Nephron progenitor cell (in vitro differentiated cells): ENCODE results near the gene CEP41.

ENCODE experiments used
- DNase-seq: peaks from one replicate; pipeline ENCODE4 v3.0.0; 2021
- H3K27ac Mint-ChIP-seq: 2 replicates; pipeline ENCODE4 v1.8.0; 2021; ENCODE audit warnings: mild to moderate bottlenecking, moderate library complexity, mixed read lengths
- H3K27me3 Mint-ChIP-seq: 2 replicates; pipeline ENCODE4 v1.8.0; 2021; ENCODE audit warnings: mild to moderate bottlenecking, low read depth, mixed read lengths; ENCODE audit not compliant: poor library complexity
- H3K36me3 Mint-ChIP-seq: 2 replicates; pipeline ENCODE4 v1.8.0; 2021; ENCODE audit warnings: low read depth, mixed read lengths
- H3K4me1 Mint-ChIP-seq: 2 replicates; pipeline ENCODE4 v1.8.0; 2021; ENCODE audit warnings: mixed read lengths
- H3K4me3 Mint-ChIP-seq: 2 replicates; pipeline ENCODE4 v1.8.0; 2021; ENCODE audit warnings: mild to moderate bottlenecking, moderate library complexity, mixed read lengths
- H3K9me3 Mint-ChIP-seq: 2 replicates; pipeline ENCODE4 v1.8.0; 2021; ENCODE audit warnings: mild to moderate bottlenecking, moderate library complexity, mixed read lengths
- TF ChIP-seq, protein P1 (sequence below): fragments of 200-600 bp; sonication (generic); IDR thresholded peaks from 2 replicates; pipeline ENCODE4 v1.5.0; 2021; ENCODE audit warnings: antibody characterized with exemption

CEP41 gene

DNA sequence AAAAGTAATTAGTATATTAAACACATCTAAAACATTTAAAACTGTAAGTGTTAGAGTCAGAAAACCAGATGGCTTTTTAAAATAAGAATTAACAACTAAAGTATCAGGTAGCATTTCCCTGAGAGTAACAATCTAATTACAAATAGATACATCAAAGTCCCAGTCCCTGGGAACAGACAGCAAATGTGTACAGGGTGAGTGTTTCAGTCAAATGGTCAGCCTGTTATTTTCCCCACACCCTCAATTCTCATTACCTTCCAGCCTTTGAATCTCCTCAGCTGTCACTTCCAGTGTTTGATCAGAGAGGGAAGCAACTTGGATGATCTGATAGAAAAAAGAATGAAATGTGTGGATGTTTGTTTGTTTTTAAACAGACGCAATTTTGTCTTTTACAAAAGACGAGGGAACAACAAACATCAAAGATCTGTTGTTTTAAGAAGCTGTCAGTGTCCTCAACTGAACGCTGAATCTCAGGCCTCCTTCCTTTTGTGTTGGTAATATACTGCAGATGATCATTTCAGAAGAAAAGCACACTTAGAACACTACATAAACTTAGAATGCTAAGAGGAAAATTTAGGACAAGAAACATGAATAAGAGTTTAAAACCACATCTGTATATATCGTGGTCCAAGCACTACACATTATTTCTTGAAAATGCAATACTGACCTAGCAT lies 29.8 kb downstream of the CEP41 start:
- DNase-seq, result no peak
- peaks cover 84% of the 10 kb centered on the region for H3K4me1 Mint-ChIP-seq
- H3K36me3 Mint-ChIP-seq, result peaks cover 14% of the 10 kb centered on the region
- peak overlapping the region; percentile 64 for H3K27ac Mint-ChIP-seq
- TF ChIP-seq, protein P1, sequence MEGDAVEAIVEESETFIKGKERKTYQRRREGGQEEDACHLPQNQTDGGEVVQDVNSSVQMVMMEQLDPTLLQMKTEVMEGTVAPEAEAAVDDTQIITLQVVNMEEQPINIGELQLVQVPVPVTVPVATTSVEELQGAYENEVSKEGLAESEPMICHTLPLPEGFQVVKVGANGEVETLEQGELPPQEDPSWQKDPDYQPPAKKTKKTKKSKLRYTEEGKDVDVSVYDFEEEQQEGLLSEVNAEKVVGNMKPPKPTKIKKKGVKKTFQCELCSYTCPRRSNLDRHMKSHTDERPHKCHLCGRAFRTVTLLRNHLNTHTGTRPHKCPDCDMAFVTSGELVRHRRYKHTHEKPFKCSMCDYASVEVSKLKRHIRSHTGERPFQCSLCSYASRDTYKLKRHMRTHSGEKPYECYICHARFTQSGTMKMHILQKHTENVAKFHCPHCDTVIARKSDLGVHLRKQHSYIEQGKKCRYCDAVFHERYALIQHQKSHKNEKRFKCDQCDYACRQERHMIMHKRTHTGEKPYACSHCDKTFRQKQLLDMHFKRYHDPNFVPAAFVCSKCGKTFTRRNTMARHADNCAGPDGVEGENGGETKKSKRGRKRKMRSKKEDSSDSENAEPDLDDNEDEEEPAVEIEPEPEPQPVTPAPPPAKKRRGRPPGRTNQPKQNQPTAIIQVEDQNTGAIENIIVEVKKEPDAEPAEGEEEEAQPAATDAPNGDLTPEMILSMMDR, result no peak
- H3K9me3 Mint-ChIP-seq, result no peaks in the 10 kb centered on the region
- H3K4me3 Mint-ChIP-seq, result peak overlapping the region; percentile 24
- H3K27me3 Mint-ChIP-seq, result no peaks in the 10 kb centered on the region

DNA sequence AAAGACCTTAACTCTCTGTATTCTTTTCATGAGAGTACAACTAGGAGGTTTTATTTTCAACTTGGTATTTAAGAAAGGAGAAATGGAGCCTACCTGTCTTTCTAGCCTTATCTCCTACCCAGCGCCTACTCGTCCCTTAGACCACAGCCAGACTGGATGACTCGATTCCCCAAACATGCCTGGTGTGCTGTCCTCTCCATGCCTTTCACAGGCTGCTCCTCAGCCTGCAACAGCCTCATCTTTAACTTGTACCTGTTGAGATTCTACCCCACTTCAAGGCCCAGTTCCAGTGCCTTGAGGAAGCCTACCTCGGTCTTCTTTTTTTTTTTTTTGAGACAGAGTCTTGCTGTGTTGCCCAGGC lies 31.1 kb downstream of the CEP41 start:
- TF ChIP-seq, protein P1, result no peak
- H3K4me1 Mint-ChIP-seq, result peaks cover 74% of the 10 kb centered on the region
- no peak overlapping the region for H3K4me3 Mint-ChIP-seq
- no peaks in the 10 kb centered on the region for H3K9me3 Mint-ChIP-seq
- no peaks in the 10 kb centered on the region for H3K27me3 Mint-ChIP-seq
- H3K27ac Mint-ChIP-seq, result peak overlapping the region; percentile 97
- DNase-seq, result no peak
- H3K36me3 Mint-ChIP-seq, result peaks cover 9% of the 10 kb centered on the region

DNA sequence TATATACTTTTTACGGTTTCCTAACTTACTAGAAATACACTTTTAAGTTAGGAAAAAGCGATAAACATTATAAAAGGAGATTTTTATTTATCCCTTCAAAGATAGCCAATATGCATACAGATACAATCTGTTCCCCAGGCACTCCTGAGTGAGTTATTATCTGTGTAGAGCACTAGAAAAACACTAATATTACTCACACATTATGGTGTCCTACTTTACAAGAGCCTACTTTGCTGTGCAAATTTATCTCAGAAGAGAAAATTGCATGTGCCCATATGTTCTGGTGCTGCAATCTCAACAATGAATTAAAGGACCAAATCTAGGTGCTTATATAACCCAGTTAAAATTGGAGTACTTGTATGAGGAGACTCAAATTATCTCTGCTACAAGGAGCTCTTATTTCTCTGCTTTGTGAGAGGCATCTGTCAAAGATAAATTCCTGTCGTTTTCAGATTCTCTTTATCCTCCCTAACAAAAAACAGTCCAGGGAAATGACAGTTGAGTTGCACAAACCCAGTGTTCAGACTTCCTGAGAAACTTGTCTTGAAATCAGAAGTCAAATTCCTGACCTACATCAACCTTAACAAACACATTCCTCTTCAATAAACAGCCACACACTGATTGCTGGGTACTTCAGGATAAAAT lies 31.6 kb downstream of the CEP41 start:
- H3K4me1 Mint-ChIP-seq, result peaks cover 69% of the 10 kb centered on the region
- H3K27ac Mint-ChIP-seq, result peak overlapping the region; percentile 97
- H3K27me3 Mint-ChIP-seq, result no peaks in the 10 kb centered on the region
- H3K9me3 Mint-ChIP-seq, result no peaks in the 10 kb centered on the region
- H3K4me3 Mint-ChIP-seq, result no peak overlapping the region
- TF ChIP-seq, protein P1, result no peak
- peaks cover 9% of the 10 kb centered on the region for H3K36me3 Mint-ChIP-seq
- DNase-seq, result no peak

DNA sequence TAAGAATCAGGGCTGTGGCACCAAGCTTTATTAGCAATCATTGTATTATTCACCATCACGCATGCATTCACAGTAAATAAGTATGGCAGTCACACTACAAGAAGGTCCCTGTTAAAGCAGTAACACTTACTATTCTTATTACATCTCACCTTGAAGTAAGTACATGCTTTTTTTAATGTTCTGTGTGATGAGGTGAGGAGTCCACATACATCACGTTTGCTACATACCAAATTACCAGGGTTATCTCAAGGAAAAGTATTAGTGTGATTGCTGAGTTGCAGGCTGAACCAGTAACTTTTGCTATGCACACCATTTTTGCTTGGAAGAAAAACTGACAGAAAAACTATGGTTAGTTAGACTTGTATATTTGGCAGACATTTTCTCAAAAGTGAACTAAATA lies 35.8 kb downstream of the CEP41 start:
- peaks cover 40% of the 10 kb centered on the region for H3K36me3 Mint-ChIP-seq
- TF ChIP-seq, protein P1, result no peak
- H3K4me1 Mint-ChIP-seq, result peaks cover 29% of the 10 kb centered on the region
- H3K9me3 Mint-ChIP-seq, result no peaks in the 10 kb centered on the region
- no peak overlapping the region for H3K27ac Mint-ChIP-seq
- DNase-seq, result no peak
- no peak overlapping the region for H3K4me3 Mint-ChIP-seq
- H3K27me3 Mint-ChIP-seq, result no peaks in the 10 kb centered on the region

DNA sequence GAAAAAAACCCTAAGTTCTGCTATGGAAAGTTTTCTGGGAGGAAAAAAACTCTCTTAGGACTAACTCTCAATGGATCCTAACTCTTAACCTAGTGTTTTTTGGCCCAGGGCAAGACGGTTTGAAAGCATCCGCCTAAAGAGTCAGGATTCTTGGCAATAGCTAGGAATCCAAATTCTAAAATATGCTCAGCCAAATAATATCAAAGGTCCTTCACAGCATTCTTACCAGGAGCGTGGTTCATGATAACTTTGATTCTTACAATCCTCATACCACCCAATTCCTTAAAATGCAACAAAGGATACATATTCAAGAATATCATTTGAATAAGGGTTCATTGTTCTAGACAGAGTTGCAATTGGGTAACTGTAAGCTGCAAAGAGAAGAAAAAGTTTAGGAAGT lies 39.2 kb downstream of the CEP41 start:
- TF ChIP-seq, protein P1, result no peak
- Mint-ChIP-seq H3K36me3 (peaks cover 56% of the 10 kb centered on the region), H3K9me3 (no peaks in the 10 kb centered on the region), H3K27ac (no peak overlapping the region), H3K4me3 (no peak overlapping the region), H3K4me1 (peaks cover 24% of the 10 kb centered on the region), H3K27me3 (no peaks in the 10 kb centered on the region)
- DNase-seq, result no peak

DNA sequence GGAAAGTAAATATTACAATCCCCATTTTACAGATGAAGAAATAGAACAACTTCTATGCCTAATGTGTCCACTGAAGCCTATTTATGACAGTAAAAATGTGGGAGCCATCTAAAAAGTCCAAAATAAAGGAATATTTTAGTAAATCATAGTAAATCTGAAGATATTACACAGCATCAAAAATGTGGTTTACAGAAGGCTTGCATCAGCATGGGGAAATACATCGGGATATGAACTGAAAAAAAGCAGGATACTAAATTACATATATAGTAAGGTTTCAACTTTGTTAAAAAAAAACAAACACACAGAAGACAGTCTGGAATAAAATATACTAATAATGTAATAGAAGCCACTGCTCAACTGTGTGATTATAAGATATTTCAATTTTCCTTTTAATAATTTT lies 39.7 kb downstream of the CEP41 start:
- Mint-ChIP-seq H3K36me3 (peaks cover 56% of the 10 kb centered on the region), H3K9me3 (no peaks in the 10 kb centered on the region), H3K27me3 (no peaks in the 10 kb centered on the region), H3K27ac (no peak overlapping the region), H3K4me1 (peaks cover 29% of the 10 kb centered on the region), H3K4me3 (no peak overlapping the region)
- TF ChIP-seq, protein P1, result no peak
- DNase-seq, result no peak
